Hematopoietic multipotent progenitor cell treated with erythropoietin and hydrocortisone succinate and interleukin-3 and kit ligand, for 8 days (in vitro differentiated cells): Measurements from ENCODE around the gene GRIK5.
"Not testable (repeated sequence)": the region's sequence is repeated elsewhere in the genome, so short reads cannot be mapped to it uniquely, and the experiment has no call there.

ENCODE experiments used
- DNase-seq: peaks from one replicate; pipeline ENCODE4 v3.0.0-alpha.2; 2015

The GRIK5 gene

DNA sequence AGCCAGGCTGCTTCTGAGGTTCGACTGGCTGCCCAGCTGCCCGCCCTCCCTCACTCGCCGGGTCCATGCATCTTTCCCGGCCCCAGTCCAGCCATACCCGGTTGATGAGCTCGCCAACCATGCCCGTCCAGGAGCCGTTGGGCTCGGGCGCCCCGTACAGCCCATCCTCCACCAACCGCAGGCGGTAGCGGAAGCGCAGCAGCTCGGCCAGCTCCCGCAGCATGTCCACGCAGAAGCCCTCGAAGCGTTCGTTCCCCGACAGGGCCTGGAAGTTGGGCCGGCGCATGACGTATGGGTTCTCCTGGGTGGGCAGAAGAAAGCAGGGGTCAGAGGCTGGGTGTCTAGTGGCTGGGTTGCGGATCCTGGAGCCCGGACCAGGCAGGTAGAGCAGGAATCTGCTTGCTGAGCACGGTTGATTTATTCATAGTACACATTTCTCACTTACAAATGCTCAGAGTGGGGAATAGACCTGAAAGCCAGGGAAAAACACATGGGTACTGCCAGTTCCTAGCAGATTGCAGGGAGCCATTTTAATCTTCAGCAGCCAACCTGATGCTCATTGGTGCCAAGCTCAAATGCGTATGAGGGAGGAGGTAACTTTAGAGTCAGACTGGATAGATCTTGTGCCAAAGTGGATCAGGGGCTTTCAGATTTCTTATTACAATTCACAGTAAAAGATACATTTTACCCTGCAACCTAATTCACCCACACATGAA, 27.4 kb downstream of the GRIK5 start:
- no peak for DNase-seq

DNA sequence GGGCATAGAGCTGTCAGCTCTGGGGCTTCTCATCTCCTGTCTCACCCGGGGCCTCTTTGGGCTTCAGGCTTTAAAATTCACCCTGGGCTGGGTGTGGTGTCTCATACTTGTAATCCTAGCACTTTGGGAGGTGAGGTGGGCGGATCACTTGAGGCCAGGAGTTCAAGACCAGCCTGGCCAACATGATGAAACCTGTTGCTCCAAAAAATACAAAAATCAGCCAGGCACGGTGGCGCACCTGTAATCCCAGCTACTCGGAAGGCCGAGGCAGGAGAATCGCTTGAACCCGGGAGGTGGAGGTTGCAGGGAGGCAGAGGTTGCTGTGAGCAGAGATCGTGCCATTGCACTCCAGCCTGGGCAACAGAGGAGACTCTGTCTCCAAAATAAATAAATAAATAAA, 29.5 kb downstream of the GRIK5 start:
- DNase-seq = not testable (repeated sequence)

- DNase-seq = no peak
Measured at GRCh38 chr19:42040031-42040430, 30.0 kb downstream of the GRIK5 start.

DNA sequence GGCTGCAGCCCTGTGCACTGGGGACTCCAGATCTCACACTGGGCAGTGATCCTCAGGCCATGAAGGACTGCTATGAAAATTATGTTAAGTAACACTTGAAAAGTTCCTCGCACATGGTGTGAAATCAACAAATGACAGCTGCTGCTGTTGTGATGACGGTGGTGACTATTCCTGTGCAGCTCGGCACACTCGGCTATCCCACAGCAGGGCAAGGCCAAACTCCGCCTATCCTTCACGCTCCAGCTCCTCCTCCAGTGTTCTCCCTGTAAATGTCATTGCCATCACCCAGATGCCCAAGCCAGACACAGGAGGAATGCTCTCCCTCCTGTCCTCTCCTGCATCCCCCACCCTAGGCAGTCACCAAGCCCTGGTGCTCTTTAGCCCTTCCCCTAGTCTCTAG, 31.3 kb downstream of the GRIK5 start:
- no peak for DNase-seq

DNA sequence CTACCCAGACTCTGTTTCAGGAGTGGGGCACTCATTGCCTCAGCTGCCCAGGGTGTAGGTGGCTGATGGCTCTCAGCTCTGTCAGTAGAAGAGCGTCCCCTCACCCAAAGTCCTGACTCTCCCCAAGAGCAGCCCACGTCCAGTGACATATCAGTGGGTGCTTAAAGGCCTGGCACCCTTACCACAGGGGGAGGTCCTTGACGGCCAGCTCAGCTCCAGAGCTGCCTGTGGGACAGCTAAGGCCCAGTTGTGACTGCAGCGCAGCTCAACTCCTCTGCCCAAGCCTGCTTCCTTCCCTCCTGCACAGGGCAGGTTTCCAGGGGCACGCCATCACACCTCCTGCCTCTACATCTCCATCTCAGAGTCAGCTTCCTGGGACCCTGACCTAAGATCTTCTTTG, 32.4 kb downstream of the GRIK5 start:
- DNase-seq = no peak

DNA sequence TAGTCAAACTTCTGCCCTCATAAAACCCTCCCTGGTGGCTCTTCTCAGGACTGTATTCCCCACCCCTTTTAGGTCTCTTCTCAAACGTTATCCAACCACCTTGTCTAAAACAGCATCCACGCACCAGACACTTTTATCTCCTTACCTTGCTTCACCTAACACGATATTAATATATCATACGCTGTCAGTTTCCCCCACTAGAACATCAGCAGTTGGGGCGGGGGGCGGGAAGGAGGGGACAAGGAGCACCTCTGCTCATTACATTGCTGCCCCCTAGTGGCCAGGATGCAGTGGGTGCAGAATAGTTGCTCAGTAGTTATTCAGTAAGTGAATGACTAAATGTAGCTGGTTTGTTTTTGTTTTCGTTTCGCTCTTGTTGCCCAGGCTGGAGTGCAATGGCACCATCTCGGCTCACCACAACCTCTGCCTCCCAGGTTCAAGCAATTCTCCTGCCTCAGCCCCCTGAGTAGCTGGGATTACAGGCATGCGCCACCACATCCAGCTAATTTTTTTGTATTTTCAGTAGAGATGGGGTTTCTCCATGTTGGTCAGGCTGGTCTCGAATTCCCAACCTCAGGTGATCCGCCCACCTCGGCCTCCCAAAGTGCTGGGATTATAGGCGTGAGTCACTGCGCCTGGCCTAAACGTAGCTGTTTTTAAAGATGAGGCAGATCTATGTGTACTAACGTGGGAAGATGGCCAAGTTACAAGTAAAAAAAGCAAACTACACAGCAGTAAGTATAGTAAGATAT, 35.2 kb downstream of the GRIK5 start:
- peak; percentile 65 for DNase-seq

DNA sequence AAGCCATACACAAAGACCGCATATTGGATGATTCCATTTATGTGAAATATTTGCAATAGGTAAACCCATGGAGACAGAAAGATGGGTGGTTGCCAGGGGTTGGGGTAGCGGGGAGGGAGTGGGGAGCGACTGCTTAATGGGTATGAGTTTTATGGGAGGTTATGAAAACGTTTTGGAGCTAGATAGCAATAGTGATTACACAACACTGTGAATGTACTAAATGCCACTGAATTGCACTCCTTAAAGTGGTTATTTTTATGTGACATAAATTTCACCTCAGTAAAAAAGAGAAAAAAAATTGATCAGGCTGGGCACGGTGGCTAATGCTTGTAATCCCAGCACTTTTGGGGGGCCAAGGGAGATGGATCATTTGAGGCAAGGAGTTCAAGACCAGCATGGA, 36.6 kb downstream of the GRIK5 start:
- DNase-seq = no peak

DNA sequence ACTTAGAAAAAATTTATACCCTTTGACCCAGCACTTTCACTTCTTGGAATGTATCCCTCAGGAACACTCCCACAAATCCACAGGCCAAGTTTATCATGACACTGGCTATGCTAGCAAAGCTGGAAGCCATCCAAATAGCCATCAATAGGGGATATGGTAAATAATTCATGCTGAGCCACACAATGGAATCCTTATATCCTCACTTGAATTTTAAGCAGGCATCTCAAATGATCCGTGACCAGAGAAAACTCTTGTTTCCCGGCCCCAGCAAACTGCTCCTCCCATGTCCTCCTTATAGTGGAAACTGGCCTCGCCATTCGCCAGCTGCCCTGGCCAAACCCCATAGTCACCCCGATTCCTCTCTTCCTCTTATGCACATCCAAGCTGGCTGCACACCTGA, 37.6 kb downstream of the GRIK5 start:
- DNase-seq = no peak

DNA sequence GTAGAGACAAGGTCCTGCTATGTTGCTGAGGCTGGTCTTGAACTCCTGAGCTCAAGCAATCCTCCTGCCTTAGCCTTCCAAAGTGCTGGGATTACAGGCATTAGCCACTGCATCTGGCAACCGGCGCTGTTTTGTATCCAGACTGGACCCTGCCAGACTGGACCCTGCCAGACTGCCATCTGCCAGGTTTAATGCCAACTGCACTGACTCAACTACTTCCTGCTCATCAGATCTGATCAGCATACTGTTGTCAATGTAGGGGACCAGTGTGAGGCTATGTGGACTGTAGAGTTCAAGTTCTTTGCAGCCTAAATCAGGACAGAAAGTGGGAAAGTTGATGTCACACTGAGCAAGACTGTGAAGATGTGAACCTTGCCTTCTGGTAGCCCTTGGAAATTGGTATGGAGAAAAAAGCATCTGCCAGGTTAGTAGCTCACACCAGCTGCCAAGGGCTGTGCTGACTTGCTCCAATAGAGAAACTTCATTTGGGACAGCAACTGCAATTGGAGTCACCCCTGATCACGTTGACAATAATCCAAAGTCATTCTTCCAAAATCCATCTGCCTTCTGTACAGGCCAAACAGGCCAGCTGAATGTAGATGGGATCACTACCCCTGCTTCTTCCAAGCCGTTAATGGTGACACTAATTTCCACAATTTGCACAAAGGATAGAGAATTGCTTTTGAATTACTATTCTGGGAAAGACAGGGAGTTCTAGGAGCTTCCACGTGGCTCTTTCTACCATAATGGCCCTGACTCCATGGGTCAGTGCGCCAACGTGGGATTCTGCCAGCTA, 39.2 kb downstream of the GRIK5 start:
- DNase-seq = no peak

- peak; percentile 19 for DNase-seq
Measured at GRCh38 chr19:42028304-42029216, 41.4 kb downstream of the GRIK5 start.

DNA sequence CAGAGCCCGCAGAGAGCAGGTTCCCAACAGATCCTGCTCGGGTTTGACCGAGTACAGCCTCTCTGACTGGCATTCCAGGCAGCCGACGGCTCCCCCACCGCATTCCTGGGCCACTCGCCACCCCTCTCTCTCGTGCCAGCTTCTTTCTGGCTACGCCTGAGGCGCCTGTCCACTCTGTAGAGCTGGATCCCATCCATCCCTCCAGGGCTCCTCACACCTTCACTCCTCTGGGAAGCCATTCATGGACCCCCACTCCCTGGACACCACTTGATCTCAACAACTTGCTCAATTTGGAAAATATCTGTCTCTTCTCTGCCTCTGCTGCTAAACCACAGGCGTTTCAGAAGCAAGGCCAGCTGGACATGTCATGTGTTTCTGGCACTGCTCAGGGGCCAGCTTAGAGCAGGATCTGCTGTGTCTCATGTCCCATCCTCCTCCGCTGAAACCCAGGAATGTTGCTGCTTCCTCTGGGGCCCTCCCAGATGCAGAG, 45.3 kb downstream of the GRIK5 start:
- DNase-seq = no peak

GRCh38 chr19:42023943-42024260, 46.1 kb downstream of the GRIK5 start:
- DNase-seq = no peak

DNA sequence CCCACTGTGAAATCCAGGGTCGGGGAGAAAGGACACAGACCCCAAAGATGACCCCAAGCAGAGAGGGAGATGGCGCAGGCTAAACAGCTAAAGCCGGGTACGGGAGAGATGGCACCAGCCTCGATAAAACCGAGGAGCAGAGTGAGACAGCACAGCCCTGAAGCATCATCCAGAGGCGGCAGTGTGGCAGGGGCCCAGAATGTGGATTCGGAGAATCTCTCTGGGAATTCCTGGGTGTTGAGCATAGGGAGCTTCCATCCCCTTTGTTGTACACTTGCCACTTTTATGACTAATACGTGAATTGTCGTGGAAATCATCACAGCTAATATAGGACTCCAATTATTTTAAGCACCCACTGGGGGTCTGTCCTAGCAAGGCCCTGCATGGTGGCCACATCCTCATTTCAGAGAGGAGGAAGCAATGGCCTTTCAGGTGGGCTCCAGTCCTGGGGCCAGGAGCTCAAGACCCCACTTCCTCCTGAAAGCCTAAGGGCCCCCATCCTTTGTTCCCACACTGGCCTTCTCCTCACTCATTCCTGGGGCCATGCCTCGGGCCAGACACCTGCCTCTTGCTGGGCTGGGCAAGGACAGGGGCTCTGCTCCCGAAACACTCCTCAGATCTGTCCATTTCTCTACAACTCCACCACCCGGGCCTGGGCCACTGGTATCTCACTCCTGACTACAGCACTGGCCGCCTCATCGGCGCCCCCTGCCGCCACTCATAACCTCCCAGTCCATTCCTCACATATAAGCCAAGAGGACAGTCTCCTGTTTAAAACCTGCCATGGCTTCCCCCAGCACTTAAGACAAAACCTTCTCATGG, 46.7 kb downstream of the GRIK5 start:
- DNase-seq = peak; percentile 39

- no peak for DNase-seq
Measured at GRCh38 chr19:42022616-42023015, 47.4 kb downstream of the GRIK5 start.

GRCh38 chr19:42021185-42021584, 48.8 kb downstream of the GRIK5 start:
- DNase-seq = no peak

DNA sequence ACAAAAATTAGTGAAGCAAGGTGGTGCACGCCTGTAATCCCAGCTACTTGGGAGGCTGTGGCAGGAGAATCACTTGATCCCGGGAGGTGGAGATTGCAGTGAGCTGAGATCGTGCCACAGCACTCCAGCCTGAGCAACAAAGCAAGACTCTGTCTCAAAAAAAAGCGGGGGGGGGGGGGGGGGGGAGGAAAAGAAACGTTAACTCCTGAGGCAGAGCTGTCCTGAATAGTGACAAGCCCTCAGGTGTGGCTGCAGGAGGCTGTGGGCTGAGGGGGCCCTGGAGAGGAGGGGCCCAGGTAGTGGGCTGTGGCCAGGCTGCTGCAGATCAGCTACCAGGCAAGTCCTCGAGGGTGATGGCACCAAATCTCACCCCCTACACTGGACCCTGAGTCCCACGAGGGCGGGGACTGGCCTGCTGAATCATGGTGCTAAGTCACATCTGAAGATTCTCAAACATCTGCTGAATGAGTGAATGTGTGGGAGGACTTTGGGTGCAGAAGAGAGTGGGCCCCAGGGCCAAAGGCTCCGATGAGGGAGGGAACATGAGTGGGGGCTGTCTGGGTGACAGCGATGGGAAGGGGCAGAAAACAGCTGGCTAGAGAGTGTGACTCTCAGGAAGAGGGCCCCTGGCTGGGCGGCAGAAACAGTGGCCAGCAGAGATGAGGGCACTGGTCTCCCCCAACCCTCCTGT, 51.4 kb downstream of the GRIK5 start:
- no peak for DNase-seq

DNA sequence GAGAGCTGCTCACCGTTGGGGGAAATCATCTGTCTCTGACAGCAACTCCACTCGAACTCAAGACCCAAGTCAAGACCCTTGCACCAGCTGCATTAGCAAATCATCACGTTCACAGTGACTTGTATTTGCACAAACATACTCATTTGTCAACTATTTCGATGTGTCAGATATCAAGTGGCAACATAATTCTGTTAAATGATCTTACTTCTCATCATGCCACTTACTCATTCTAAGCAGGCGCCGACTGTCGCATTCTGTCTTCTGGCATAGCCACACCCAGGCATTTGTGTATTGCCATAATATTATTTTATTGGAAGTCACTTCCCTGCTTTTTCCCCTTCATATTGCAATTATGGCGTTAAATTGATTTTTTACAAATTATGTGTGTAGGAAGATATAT, 53.0 kb downstream of the GRIK5 start:
- no peak for DNase-seq

GRCh38 chr19:42012747-42013146, 57.3 kb downstream of the GRIK5 start:
- not testable (repeated sequence) for DNase-seq

DNA sequence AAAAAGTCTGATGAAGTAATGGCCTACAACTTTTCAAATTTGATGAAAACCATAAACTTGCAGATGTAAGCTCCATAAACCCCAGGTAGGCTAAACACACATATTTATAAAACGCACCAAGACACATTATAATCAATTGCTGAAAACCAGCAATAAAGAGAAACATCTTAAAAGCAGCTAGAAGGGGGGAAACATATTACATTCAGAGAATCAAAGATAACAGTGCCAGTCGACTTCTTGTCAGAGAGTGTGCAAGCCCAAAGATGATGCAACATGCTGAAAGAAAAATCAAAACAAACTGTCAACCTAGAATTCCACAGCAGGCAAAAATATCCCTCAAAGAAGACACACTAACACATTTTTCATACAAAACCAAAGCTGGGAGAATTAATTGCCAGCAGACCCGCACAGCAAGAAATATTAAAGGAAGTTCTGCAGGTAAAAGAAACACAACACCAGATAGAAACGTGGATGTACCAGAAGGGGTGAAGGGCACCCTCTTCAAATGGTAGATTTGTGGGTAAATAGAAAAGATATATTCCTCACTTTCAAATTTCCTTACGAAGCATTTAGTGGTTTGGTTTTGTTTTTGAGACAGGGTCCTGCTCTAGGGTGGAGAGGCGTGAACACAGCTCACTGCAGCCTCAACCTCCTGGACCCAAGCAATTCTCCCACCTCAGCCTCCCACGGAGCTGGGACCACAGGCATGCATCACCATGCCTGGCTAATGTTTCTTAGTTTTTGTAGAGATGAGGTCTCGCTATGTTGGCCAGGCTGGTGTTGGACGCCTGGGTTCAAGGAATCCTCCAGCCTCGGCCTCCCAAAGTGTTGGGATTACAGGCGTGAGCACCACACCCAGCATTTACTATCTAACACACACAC, 59.5 kb downstream of the GRIK5 start:
- peak; percentile 21 for DNase-seq

- no peak for DNase-seq
Measured at GRCh38 chr19:42006569-42006968, 63.4 kb downstream of the GRIK5 start.
